Heart right ventricle (tissue), 16 donors: ENCODE measurements around the gene SLAMF9. TPM values are rescaled to one million over a fixed set of nuclear protein-coding genes. Genes with fewer than 3 reads are reported as not detected.

ENCODE experiments used
- ATAC-seq, 8 donors: fragments of 200-7000 bp; cut with Tn5 transposase; one replicate each; pipeline ENCODE4 v1.9.1; 2020; ENCODE audit warnings: mild to moderate bottlenecking in 8 of 8, moderate library complexity in 8 of 8, moderate number of reproducible peaks in 1 of 8
- DNase-seq, 2 donors: peaks; one replicate each; pipeline ENCODE4 v3.0.0-alpha.2; 2020
- H3K27ac ChIP-seq, 10 donors: fragments of 200-600 bp; sonication (generic) in 2 of 10; one replicate each; pipeline versions ENCODE4 v1.5.0 to v1.8.0; 2020 to 2022; ENCODE audit warnings: mild to moderate bottlenecking in 3 of 10
- H3K27me3 ChIP-seq, 7 donors: fragments of 200-600 bp; one replicate each; pipeline ENCODE4 v1.8.0; 2021 to 2022; ENCODE audit warnings: mild to moderate bottlenecking in 2 of 7
- H3K36me3 ChIP-seq, 9 donors: fragments of 200-600 bp; sonication (generic) in 1 of 9; one replicate each; pipeline versions ENCODE4 v1.5.0 to v1.8.0; 2020 to 2022; ENCODE audit warnings: mild to moderate bottlenecking in 2 of 9
- H3K4me1 ChIP-seq, 9 donors: fragments of 200-600 bp; sonication (generic) in 1 of 9; one replicate each; pipeline versions ENCODE4 v1.5.0 to v1.8.0; 2020 to 2022; ENCODE audit warnings: mild to moderate bottlenecking in 4 of 9
- H3K4me3 ChIP-seq, 10 donors: fragments of 200-600 bp; sonication (generic) in 2 of 10; one replicate each; pipeline versions ENCODE4 v1.5.0 to v1.8.0; 2020 to 2022; ENCODE audit warnings: mild to moderate bottlenecking in 7 of 10, moderate library complexity in 2 of 10
- H3K9me3 ChIP-seq, 11 donors: fragments of 200-600 bp in 10 of 11; sonication (generic) in 2 of 11; one replicate each; pipeline versions ENCODE4 v1.5.0 to v1.8.0; 2013 to 2022; ENCODE audit warnings: mild to moderate bottlenecking in 2 of 11, control low read depth in 1 of 11, moderate library complexity in 1 of 11
- CTCF ChIP-seq, 9 donors: fragments of 200-600 bp; sonication (generic) in 2 of 9; IDR thresholded peaks; one replicate each; pipeline versions ENCODE4 v1.5.0 to v1.8.0; 2021 to 2022; ENCODE audit warnings: antibody characterized with exemption in 9 of 9, mild to moderate bottlenecking in 5 of 9, moderate library complexity in 1 of 9
- WGBS, 2 donors: extraction: QIAGEN DNeasy Blood & Tissue Kit; methylation state at CpG; one replicate each; pipeline ENCODE4 v1.1.7; 2013; ENCODE audit warnings: inconsistent platforms in 1 of 2; 5-methylcytosine and 5-hydroxymethylcytosine counted together
- intact Hi-C, 10 donors: fragments of 100-400 bp; cut with DNase I; formaldehyde crosslinking; loops; one replicate each; pipeline versions ENCODE4 v1.11.1 to v1.14.2; 2022
- polyA plus RNA-seq, 2 donors: library from polyadenylated mRNA; stranded (reverse); fragments of 200-250 nt; gene quantifications; one replicate each; pipeline ENCODE4 v1.2.3, GENCODE V29; 2013
- total RNA-seq, 10 donors: library from RNA; stranded (reverse); fragmentation: NEBNext Ultra II Directional in 3 of 10; extraction: Animal tissue kit (Norgen Biotek cat#: 25700) in 3 of 10; gene quantifications; one replicate each; pipeline versions ENCODE4 v1.2.1 to v1.2.4, GENCODE V29; 2021 to 2023
- donor health status: Arrhythmogenic right ventricular cardiomyopathy.
- donor health status: ischemic (EF 13 %, LVEDD 7.1; RV severe dilation, severe dysfunction).
- donor health status: healthy with polysubstance abuse.
- donor health status: DM: no; HTN: yes; CAD: no.
- donor health status: DM: no; HTN: no; CAD: no.
- donor health status: ischemic (EF 25% LVEDD 6.9; RV normal size, moderate dysfunction).
- donor health status: ischemic (EF 25% LVEDD 5.7; RV mildly dilated, moderate dysfunction).
- donor health status: healthy.
- donor health status: DM: yes; HTN: yes; CAD: no.
- donor health status: Ischemic cardiomyopathy.
- donor health status: ischemic (EF 35%, LVEDD 5.7; RV mildly dilated, moderate dysfunction).
- donor health status: nonischemic (EF 11% LVEDD 7.7; RV severe dilation, severe dysfunction).
- donor health status: DM: yes; HTN: yes; CAD: no.
- donor health status: PGD.
- donor health status: ischemic (EF 29% LVEDD 5.4; RV normal size, mild dysfunction).
- donor health status: nonischemic (EF 23%, LVEDD 6.1; RV moderate dilation, normal function).

SLAMF9 gene
- total and polyA plus RNA-seq, 12 donors = 0.13 TPM; not detected in 11

GRCh38 chr1:159943278-159943640, 10.8 kb downstream of the SLAMF9 start:
- no peak overlapping the region for H3K27ac ChIP-seq
- H3K36me3 ChIP-seq = no peaks in the 10 kb centered on the region
- DNase-seq (no peak), ATAC-seq (no peak)
- H3K27me3 ChIP-seq = peaks cover 0 to 30% (median 18%) of the 10 kb centered on the region in 7 donors
- TF ChIP-seq CTCF (IDR thresholded peaks at IDR 0.05) = no peak
- H3K4me3 ChIP-seq = no peak overlapping the region
- WGBS, 2 donors = 84 to 94% methylated on average over 5 of the region's 5 CpGs
- intact Hi-C loops = no loop called here
- no peaks in the 10 kb centered on the region for H3K9me3 ChIP-seq
- H3K4me1 ChIP-seq = peaks cover 0 to 15% (median 12%) of the 10 kb centered on the region in 9 donors

- no peak overlapping the region for H3K27ac ChIP-seq
- WGBS, 2 donors = 91 to 92% methylated on average over 15 of the region's 15 CpGs
- H3K36me3 ChIP-seq = no peaks in the 10 kb centered on the region
- no peak overlapping the region for H3K4me3 ChIP-seq
- DNase-seq (no peak), ATAC-seq (no peak)
- no peak for TF ChIP-seq CTCF (IDR thresholded peaks at IDR 0.05)
- H3K9me3 ChIP-seq = no peaks in the 10 kb centered on the region
- H3K27me3 ChIP-seq = peaks cover 0 to 30% (median 18%) of the 10 kb centered on the region in 7 donors
- peaks cover 0 to 15% (median 12%) of the 10 kb centered on the region in 9 donors for H3K4me1 ChIP-seq
- intact Hi-C loops = no loop called here
These were observed 11.3 kb downstream of the SLAMF9 start for GRCh38 chr1:159942632-159943277.

- H3K9me3 ChIP-seq = no peaks in the 10 kb centered on the region
- H3K36me3 ChIP-seq = no peaks in the 10 kb centered on the region
- no peak overlapping the region for H3K4me3 ChIP-seq
- DNase-seq = no peak
- peaks cover 0 to 18% (median 15%) of the 10 kb centered on the region in 9 donors for H3K4me1 ChIP-seq
- H3K27me3 ChIP-seq = peaks cover 0 to 30% (median 18%) of the 10 kb centered on the region in 7 donors
- TF ChIP-seq CTCF (IDR thresholded peaks at IDR 0.05) = no peak
- WGBS, 2 donors = 80 to 86% methylated on average over 14 to 15 of the region's 15 CpGs
- H3K27ac ChIP-seq = no peak overlapping the region
- no peak for ATAC-seq
- intact Hi-C loops = no loop called here
These were observed 12.2 kb downstream of the SLAMF9 start for GRCh38 chr1:159941591-159942560.

GRCh38 chr1:159941141-159941540, 12.9 kb downstream of the SLAMF9 start:
- H3K4me1 ChIP-seq = peaks cover 0 to 25% (median 22%) of the 10 kb centered on the region in 9 donors
- DNase-seq (no peak), ATAC-seq (no peak)
- no peaks in the 10 kb centered on the region for H3K9me3 ChIP-seq
- peaks cover 0 to 28% (median 18%) of the 10 kb centered on the region in 7 donors for H3K27me3 ChIP-seq
- H3K4me3 ChIP-seq = no peak overlapping the region
- WGBS, 2 donors = 82 to 86% methylated on average over 5 of the region's 5 CpGs
- no peak for TF ChIP-seq CTCF (IDR thresholded peaks at IDR 0.05)
- intact Hi-C loops = no loop called here
- H3K27ac ChIP-seq = no peak overlapping the region
- no peaks in the 10 kb centered on the region for H3K36me3 ChIP-seq
